ENCODE data around the gene NTNG2. TPM values are rescaled to one million over a fixed set of nuclear protein-coding genes. Genes with fewer than 3 reads are reported as not detected.

The NTNG2 gene
- total and polyA plus RNA-seq, 3 experiments from 2014 or later = 1.3 to 3.6 (median 2.0) TPM

GRCh38 chr9:132274861-132275260 is 113.0 kb downstream of the NTNG2 start:
- Mint-ChIP-seq H3K27me3 (peaks cover 0 to 2% of the 10 kb centered on the region in 2 donors), H3K36me3 (peaks cover 17 to 95% (median 32%) of the 10 kb centered on the region in 3 donors), H3K4me1 (no peaks in the 10 kb centered on the region), H3K9me3 (no peaks in the 10 kb centered on the region), H3K4me3 (no peak overlapping the region), H3K27ac (peak overlapping the region in 3 of 8 donors; percentile 15 to 80 (median 42))
- Histone ChIP-seq H3K27me3 (ENCODE audit: insufficient read depth, low read length, poor library complexity, severe bottlenecking) (no peaks in the 10 kb centered on the region), H3K4me1 (ENCODE audit: insufficient read depth, low read length) (no peaks in the 10 kb centered on the region), H3K4me3 (ENCODE audit: low read length) (no peak overlapping the region), H3K9me3 (ENCODE audit: low read length) (no peaks in the 10 kb centered on the region), H3K36me3 (ENCODE audit: insufficient read depth, low read length) (peaks cover 69% of the 10 kb centered on the region), H3K27ac (ENCODE audit: low read depth, low read length) (no peak overlapping the region)
- ChIA-PET POLR2A (no interaction called here), CTCF (interaction anchor here (1.8 kb wide), 1 partner anchor 16 kb away, joined by 7 read pairs; no protein-coding TSS in a partner anchor)
- no peak for DNase-seq

- H3K4me3 ChIP-seq (ENCODE audit: low read length) = no peak overlapping the region
- no peak for DNase-seq
- ChIA-PET POLR2A (no interaction called here), CTCF (no interaction called here)
- peaks cover 57% of the 10 kb centered on the region for H3K36me3 ChIP-seq (ENCODE audit: insufficient read depth, low read length)
- no peaks in the 10 kb centered on the region for H3K9me3 ChIP-seq (ENCODE audit: low read length)
- no peaks in the 10 kb centered on the region for H3K4me1 ChIP-seq (ENCODE audit: insufficient read depth, low read length)
- Mint-ChIP-seq H3K9me3 (no peaks in the 10 kb centered on the region), H3K4me3 (no peak overlapping the region), H3K27me3 (no peaks in the 10 kb centered on the region), H3K27ac (peak overlapping the region in 3 of 8 donors; percentile 27 to 63 (median 58)), H3K4me1 (peaks cover 0 to 3% (median 1%) of the 10 kb centered on the region in 3 donors), H3K36me3 (peaks cover 13 to 91% (median 34%) of the 10 kb centered on the region in 3 donors)
- no peak overlapping the region for H3K27ac ChIP-seq (ENCODE audit: low read depth, low read length)
- no peaks in the 10 kb centered on the region for H3K27me3 ChIP-seq (ENCODE audit: insufficient read depth, low read length, poor library complexity, severe bottlenecking)
Measured at GRCh38 chr9:132283165-132283564, 121.3 kb downstream of the NTNG2 start.

- Mint-ChIP-seq H3K27ac (peak overlapping the region in 2 of 8 donors; percentile 29 to 55), H3K4me3 (no peak overlapping the region), H3K27me3 (no peaks in the 10 kb centered on the region), H3K36me3 (peaks cover 13 to 91% (median 34%) of the 10 kb centered on the region in 3 donors), H3K4me1 (peaks cover 4 to 10% (median 6%) of the 10 kb centered on the region in 3 donors), H3K9me3 (no peaks in the 10 kb centered on the region)
- H3K4me3 ChIP-seq (ENCODE audit: low read length) = no peak overlapping the region
- peaks cover 56% of the 10 kb centered on the region for H3K36me3 ChIP-seq (ENCODE audit: insufficient read depth, low read length)
- no peak for DNase-seq
- no peaks in the 10 kb centered on the region for H3K9me3 ChIP-seq (ENCODE audit: low read length)
- ChIA-PET CTCF (no interaction called here), POLR2A (no interaction called here)
- H3K4me1 ChIP-seq (ENCODE audit: insufficient read depth, low read length) = no peaks in the 10 kb centered on the region
- H3K27ac ChIP-seq (ENCODE audit: low read depth, low read length) = no peak overlapping the region
- no peaks in the 10 kb centered on the region for H3K27me3 ChIP-seq (ENCODE audit: insufficient read depth, low read length, poor library complexity, severe bottlenecking)
Measured at GRCh38 chr9:132283863-132284262, 122.0 kb downstream of the NTNG2 start.

GRCh38 chr9:132287256-132287760 is 125.5 kb downstream of the NTNG2 start:
- Mint-ChIP-seq H3K9me3 (no peaks in the 10 kb centered on the region), H3K27ac (no peak overlapping the region), H3K36me3 (peaks cover 9 to 76% (median 23%) of the 10 kb centered on the region in 3 donors), H3K4me3 (no peak overlapping the region), H3K27me3 (no peaks in the 10 kb centered on the region), H3K4me1 (peaks cover 3 to 16% (median 12%) of the 10 kb centered on the region in 3 donors)
- Histone ChIP-seq H3K36me3 (ENCODE audit: insufficient read depth, low read length) (peaks cover 43% of the 10 kb centered on the region), H3K27me3 (ENCODE audit: insufficient read depth, low read length, poor library complexity, severe bottlenecking) (no peaks in the 10 kb centered on the region), H3K27ac (ENCODE audit: low read depth, low read length) (no peak overlapping the region), H3K9me3 (ENCODE audit: low read length) (no peaks in the 10 kb centered on the region), H3K4me3 (ENCODE audit: low read length) (no peak overlapping the region), H3K4me1 (ENCODE audit: insufficient read depth, low read length) (no peaks in the 10 kb centered on the region)
- ChIA-PET CTCF (no interaction called here), POLR2A (interaction anchor here (0.7 kb wide), 1 partner anchor 1877 kb away, joined by 4 read pairs; no protein-coding TSS in a partner anchor)
- no peak for DNase-seq

GRCh38 chr9:132288361-132288760 is 126.5 kb downstream of the NTNG2 start:
- peak overlapping the region in 4 of 8 donors; percentile 5 to 57 (median 44) for H3K27ac Mint-ChIP-seq
- Histone ChIP-seq H3K27ac (ENCODE audit: low read depth, low read length) (no peak overlapping the region), H3K4me3 (ENCODE audit: low read length) (no peak overlapping the region), H3K27me3 (ENCODE audit: insufficient read depth, low read length, poor library complexity, severe bottlenecking) (no peaks in the 10 kb centered on the region), H3K36me3 (ENCODE audit: insufficient read depth, low read length) (peaks cover 34% of the 10 kb centered on the region), H3K9me3 (ENCODE audit: low read length) (no peaks in the 10 kb centered on the region), H3K4me1 (ENCODE audit: insufficient read depth, low read length) (peaks cover 5% of the 10 kb centered on the region)
- no peak overlapping the region for H3K4me3 Mint-ChIP-seq
- H3K27me3 Mint-ChIP-seq = no peaks in the 10 kb centered on the region
- POLR2A ChIA-PET = no interaction called here
- H3K9me3 Mint-ChIP-seq = no peaks in the 10 kb centered on the region
- H3K36me3 Mint-ChIP-seq = peaks cover 3 to 74% (median 14%) of the 10 kb centered on the region in 3 donors
- no peak for DNase-seq
- CTCF ChIA-PET = no interaction called here
- peaks cover 10 to 24% (median 20%) of the 10 kb centered on the region in 3 donors for H3K4me1 Mint-ChIP-seq

GRCh38 chr9:132288966-132289365 is 127.1 kb downstream of the NTNG2 start:
- no peak for DNase-seq
- H3K27me3 ChIP-seq (ENCODE audit: insufficient read depth, low read length, poor library complexity, severe bottlenecking) = no peaks in the 10 kb centered on the region
- peaks cover 6% of the 10 kb centered on the region for H3K4me1 ChIP-seq (ENCODE audit: insufficient read depth, low read length)
- H3K27ac ChIP-seq (ENCODE audit: low read depth, low read length) = no peak overlapping the region
- no peaks in the 10 kb centered on the region for H3K9me3 ChIP-seq (ENCODE audit: low read length)
- Mint-ChIP-seq H3K9me3 (no peaks in the 10 kb centered on the region), H3K4me1 (peaks cover 11 to 26% (median 22%) of the 10 kb centered on the region in 3 donors), H3K27ac (peak overlapping the region in 4 of 8 donors; percentile 5 to 73 (median 48)), H3K36me3 (peaks cover 4 to 69% (median 11%) of the 10 kb centered on the region in 3 donors), H3K4me3 (no peak overlapping the region), H3K27me3 (no peaks in the 10 kb centered on the region)
- ChIA-PET POLR2A (no interaction called here), CTCF (no interaction called here)
- no peak overlapping the region for H3K4me3 ChIP-seq (ENCODE audit: low read length)
- H3K36me3 ChIP-seq (ENCODE audit: insufficient read depth, low read length) = peaks cover 28% of the 10 kb centered on the region

GRCh38 chr9:132293145-132293721 is 131.4 kb downstream of the NTNG2 start:
- Mint-ChIP-seq H3K27ac (peak overlapping the region in 6 of 8 donors; percentile 24 to 80 (median 62)), H3K4me1 (peaks cover 25 to 47% (median 39%) of the 10 kb centered on the region in 3 donors), H3K4me3 (peak overlapping the region in 5 of 7 donors; percentile 15 to 53 (median 41)), H3K36me3 (peaks cover 13 to 74% (median 16%) of the 10 kb centered on the region in 3 donors), H3K9me3 (no peaks in the 10 kb centered on the region), H3K27me3 (no peaks in the 10 kb centered on the region)
- DNase-seq = peak in 2 of 5 donors; percentile 5 to 7
- Histone ChIP-seq H3K36me3 (ENCODE audit: insufficient read depth, low read length) (peaks cover 49% of the 10 kb centered on the region), H3K4me1 (ENCODE audit: insufficient read depth, low read length) (peaks cover 6% of the 10 kb centered on the region), H3K4me3 (ENCODE audit: low read length) (no peak overlapping the region), H3K27ac (ENCODE audit: low read depth, low read length) (no peak overlapping the region), H3K9me3 (ENCODE audit: low read length) (no peaks in the 10 kb centered on the region), H3K27me3 (ENCODE audit: insufficient read depth, low read length, poor library complexity, severe bottlenecking) (no peaks in the 10 kb centered on the region)
- ChIA-PET CTCF (interaction anchor here (1.9 kb wide), 1 partner anchor 24 kb away, joined by 5 read pairs; no protein-coding TSS in a partner anchor), POLR2A (no interaction called here)
